ENCODE data around the gene CLSTN2.

The CLSTN2 gene

GRCh38 chr3:140432229-140432669, 497.3 kb downstream of the CLSTN2 start:
- DNase-seq: no peak

GRCh38 chr3:140433431-140433830, 498.4 kb downstream of the CLSTN2 start:
- DNase-seq: no peak

- no peak for DNase-seq
Observed at GRCh38 chr3:140434261-140434905, 499.4 kb downstream of the CLSTN2 start.

DNA sequence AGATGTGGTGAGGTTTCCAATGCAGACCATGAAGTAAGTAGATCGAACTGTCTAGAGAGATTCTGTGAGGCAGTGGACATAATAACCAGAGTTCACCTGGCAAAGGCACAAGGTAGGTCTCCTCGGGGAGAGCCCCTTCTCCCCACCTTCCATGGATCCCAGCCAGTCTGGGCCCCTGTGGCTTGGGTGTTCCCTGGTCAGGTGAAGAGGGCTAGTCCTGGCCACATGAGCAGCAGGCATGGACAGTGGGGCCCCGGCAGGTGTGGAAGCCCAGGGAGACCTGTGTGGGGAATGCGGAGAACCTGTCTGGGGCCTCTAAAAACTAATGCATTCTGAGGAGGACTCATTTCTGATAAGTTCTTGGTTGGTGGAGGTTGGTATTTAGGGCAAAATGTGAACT, 501.4 kb downstream of the CLSTN2 start:
- no peak for DNase-seq

GRCh38 chr3:140438736-140439470, 503.9 kb downstream of the CLSTN2 start:
- DNase-seq: no peak

DNA sequence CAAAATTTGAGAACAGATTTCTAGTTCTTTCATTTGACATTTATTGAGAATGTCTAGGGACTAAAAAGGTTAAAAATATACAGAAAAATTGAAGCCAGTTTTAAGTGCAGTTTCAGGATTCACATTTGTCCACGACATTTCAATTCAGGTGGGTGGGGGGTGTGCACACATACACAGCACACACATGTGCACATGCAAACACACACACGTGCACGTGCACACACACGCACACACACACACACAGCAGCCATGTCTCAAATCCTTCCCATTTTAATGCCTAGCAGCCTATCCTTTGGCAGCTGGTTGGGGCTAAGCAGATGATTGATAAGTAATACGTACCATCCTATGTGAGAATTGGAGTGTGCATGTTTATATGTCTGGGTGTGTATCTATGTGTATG, 504.5 kb downstream of the CLSTN2 start:
- no peak for DNase-seq

DNA sequence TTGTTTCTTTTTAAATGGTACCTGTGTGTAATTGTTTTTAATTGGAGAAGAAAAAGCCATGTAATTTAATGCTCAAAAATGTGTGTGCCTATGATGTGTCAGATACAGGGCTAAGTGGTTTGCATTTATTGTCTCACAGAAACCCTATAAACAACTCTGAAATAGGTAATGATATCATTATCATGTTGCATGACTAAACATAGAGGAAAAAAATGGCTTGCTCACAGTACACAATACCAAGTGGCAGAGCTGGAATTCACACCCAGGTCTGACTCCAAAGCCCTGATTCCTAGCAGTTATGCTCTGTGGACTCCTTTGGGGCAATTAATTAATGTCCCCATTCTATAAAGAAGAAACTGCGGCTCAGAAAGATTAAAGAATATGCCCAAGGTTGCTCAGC, 505.5 kb downstream of the CLSTN2 start:
- no peak for DNase-seq

DNA sequence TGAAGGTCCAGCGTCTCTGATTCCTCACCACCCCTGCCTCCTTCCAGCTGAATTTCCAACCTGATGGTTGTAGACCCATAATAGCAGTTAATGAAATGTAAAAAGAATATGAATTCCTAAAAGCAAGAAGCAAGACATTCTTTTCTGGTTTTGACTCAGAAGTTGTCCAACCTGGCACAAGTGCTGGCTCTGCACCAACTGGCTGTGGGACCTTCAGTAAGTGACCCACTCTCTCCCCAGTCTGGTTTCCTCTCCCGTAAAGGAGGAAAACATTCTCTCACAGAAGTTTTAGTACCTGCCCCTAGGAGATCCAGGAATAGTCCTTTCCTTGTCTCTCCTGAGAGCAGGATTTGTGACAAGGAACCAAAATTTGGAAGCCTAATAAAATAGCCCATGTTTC, 506.0 kb downstream of the CLSTN2 start:
- no peak for DNase-seq

GRCh38 chr3:140442621-140443020, 507.6 kb downstream of the CLSTN2 start:
- DNase-seq: no peak

- no peak for DNase-seq
Observed at GRCh38 chr3:140443073-140443472, 508.1 kb downstream of the CLSTN2 start.

GRCh38 chr3:140443806-140444205, 508.8 kb downstream of the CLSTN2 start:
- DNase-seq: no peak

- DNase-seq: no peak
Observed at GRCh38 chr3:140446734-140447133, 511.7 kb downstream of the CLSTN2 start.

GRCh38 chr3:140447136-140447535, 512.2 kb downstream of the CLSTN2 start:
- DNase-seq: no peak

DNA sequence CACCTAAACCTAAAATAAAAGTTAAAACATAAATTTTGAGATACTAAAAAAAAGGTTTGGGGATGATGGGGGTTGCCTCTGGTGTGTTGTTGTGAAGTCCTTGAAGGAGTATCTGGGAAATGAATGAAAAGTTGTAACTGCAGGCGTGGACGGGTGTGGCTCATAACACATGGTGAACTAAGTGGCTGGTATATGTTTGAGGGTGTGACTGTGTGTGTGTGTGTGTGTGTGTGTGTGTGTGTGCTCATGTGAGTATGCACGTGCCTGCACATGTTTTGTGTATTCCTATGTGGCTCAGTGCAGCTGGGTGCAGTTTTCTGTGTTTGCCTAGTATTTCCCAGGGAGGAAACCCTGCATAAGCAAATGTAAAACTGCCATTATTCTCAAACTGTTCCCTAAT, 513.0 kb downstream of the CLSTN2 start:
- DNase-seq: no peak

- no peak for DNase-seq
Observed at GRCh38 chr3:140449413-140450256, 514.6 kb downstream of the CLSTN2 start.

GRCh38 chr3:140453750-140454149, 518.8 kb downstream of the CLSTN2 start:
- no peak for DNase-seq

DNA sequence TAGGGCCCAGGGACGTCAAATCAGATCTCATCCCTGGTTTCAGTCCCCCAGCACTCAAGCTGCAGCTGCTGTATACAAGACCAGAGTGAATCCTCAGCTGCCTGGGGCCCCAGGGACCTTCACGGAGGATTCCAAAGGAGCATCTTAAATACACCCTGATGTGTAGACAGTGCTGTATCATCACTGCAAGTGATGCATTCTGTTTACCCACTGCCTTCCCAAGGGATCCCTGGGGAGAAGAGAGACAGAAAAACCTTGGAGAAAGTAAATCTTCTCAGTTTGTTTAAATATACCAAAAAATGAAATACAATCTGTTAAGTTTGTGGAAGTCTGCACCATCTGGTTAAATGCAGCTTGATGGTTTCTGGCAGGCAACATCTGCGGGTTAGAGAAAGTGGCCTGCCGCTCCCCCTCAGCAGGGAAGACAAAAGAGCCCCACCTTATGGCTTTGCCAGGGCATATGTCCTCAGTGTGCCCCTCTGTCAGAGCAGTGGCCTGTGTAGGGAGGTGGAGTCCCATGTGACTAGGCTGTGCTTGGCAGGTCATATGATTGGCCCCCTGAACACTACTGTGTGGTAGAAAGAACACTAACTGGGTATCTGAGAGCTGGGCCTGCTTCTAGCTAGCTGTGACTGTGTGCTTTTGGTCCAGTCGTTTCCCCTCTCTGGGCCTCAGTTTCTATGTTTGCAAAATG, 520.7 kb downstream of the CLSTN2 start:
- no peak for DNase-seq

GRCh38 chr3:140456974-140457373, 522.0 kb downstream of the CLSTN2 start:
- no peak for DNase-seq

GRCh38 chr3:140459462-140459861, 524.5 kb downstream of the CLSTN2 start:
- DNase-seq: no peak

DNA sequence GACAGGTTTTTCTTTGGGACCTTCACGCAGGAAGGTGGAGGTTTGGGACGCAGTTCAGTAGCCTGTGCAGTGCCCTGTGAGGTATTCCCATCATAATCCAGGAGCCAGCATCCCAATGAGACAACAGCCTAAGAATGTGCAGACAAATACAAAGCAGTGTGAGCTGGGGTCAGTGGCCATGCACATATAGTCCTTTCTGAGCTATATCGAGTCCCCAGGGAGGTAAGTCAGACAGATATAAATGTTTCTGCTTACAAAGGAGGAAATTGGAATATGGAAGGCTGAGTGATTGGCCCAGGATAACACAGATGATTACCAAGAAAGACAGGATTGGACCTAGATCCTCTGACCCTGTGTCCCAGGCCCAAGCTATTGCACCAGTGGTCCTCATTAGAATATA, 526.3 kb downstream of the CLSTN2 start:
- no peak for DNase-seq

DNA sequence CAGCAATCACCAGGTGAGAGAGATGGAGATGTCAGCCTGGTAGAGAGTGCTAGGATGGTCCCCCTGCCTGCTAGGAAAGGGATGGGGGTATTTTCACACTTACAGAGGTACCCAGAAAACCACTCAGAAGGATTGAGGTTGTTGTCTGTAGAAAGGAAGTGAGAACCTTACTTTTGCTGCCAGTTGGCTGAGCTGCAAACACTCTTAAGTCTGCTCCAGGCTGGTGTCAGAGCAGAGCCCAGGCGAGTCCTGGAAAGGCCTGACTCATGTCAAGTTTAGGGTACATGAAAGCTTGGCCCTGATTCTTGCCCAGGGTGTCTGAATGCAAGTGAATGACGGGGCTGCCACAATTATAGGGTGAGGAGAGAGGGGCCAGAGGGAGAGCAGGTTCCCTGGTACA, 528.4 kb downstream of the CLSTN2 start:
- DNase-seq: no peak

DNA sequence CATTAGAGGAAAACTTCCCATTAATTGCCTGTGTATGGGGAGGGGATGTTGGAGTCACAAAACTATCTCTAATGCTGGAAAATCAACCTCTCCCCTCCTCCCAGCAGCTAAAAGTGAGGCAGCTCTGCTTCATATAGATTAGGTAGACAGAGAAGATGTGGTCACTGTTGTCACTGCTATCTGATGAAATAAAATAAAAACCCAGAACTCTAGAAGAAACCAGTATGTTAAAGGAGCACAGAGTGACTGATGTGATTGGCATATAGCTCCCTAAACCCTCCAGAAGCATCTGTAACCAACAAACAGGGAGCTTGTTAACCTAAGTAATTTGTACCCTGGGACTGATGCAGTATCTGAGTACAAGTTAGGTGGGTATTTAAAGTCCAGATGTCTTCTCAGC, 531.0 kb downstream of the CLSTN2 start:
- DNase-seq: no peak

DNA sequence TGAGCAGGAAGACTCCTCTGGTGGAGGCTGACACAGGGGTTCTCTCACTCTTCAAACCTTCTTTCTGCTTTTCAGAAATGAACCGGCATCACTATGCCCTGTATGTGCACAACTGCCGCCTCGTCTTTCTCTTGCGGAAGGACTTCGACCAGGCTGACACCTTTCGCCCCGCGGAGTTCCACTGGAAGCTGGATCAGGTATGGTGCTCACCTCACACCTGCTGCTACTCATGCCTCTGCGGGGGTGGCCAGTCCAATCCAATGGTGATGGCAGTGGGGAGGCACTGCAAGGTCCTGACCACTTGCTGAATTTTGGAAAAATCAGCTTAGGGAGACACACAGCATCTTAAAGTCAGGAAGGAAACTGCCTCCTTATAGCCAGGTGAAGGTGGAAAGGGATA, 531.5 kb downstream of the CLSTN2 start:
- no peak for DNase-seq
